GM12891 (cell line): Measurements from ENCODE around the gene KIF18A.

Source experiments
- POLR2A ChIP-seq: IDR thresholded peaks from 2 replicates; pipeline ENCODE4 v1.6.1; 2011; ENCODE audit warnings: low read depth, low read length, control low read depth
- POLR2AphosphoS5 ChIP-seq: IDR thresholded peaks from 2 replicates; pipeline ENCODE4 v1.6.1; 2011; ENCODE audit warnings: low read depth, low read length, control low read depth
- TAF1 ChIP-seq: IDR thresholded peaks from 2 replicates; pipeline ENCODE4 v1.6.1; 2011; ENCODE audit warnings: low read depth, low read length, control low read depth

DNA sequence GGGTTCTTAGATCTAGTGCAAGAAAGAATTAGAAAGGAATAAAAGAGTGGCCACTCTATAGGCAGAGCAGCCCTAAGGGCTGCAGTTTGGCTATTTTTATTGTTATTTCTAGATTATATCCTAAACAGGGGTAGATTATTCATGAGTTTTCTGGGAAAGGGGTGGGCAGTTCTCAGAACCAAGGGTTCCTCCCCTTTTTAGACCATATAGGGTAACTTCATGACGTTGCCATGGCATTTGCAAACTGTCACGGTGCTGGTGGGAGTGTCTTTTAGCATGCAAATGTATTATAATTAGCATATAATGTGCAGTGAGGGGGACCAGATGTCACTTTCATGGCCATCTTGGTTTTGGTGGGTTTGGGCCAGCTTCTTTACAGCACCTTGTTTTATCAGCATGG, 44.8 kb upstream of the KIF18A start:
- no peak for TF ChIP-seq POLR2AphosphoS5
- no peak for TF ChIP-seq TAF1
- no peak for TF ChIP-seq POLR2A
